Esophagus muscularis mucosa (tissue), 4 donors: ENCODE results near the gene PER3. TPM values are rescaled to one million over a fixed set of nuclear protein-coding genes. Genes with fewer than 3 reads are reported as not detected.

Experiments
- DNase-seq: peaks from one replicate; pipeline ENCODE4 v3.0.0-alpha.2; 2017; ENCODE audit errors: extremely low spot score
- H3K27ac ChIP-seq, 4 donors: fragments of 200-600 bp; sonication (generic); replicated peaks in 1 of 4; 1 replicate in 3 of 4; 2 replicates in 1 of 4; pipeline ENCODE4 v1.5.1; 2016 to 2019; ENCODE audit warnings: mild to moderate bottlenecking in 1 of 4
- H3K27me3 ChIP-seq, 4 donors: fragments of 200-600 bp; sonication (generic); one replicate each; pipeline versions ENCODE4 v1.5.1 to v1.6.0; 2016 to 2019
- H3K36me3 ChIP-seq, 4 donors: fragments of 200-600 bp; sonication (generic); one replicate each; pipeline ENCODE4 v1.5.1; 2016 to 2019
- H3K4me1 ChIP-seq, 4 donors: fragments of 200-600 bp; sonication (generic); one replicate each; pipeline ENCODE4 v1.5.1; 2016 to 2019
- H3K4me3 ChIP-seq, 4 donors: fragments of 200-600 bp; sonication (generic); 1 replicate in 2 of 4; 2 replicates in 2 of 4; pipeline ENCODE4 v1.5.1; 2016 to 2019; ENCODE audit warnings: mild to moderate bottlenecking in 4 of 4, moderate library complexity in 1 of 4
- H3K9me3 ChIP-seq, 4 donors: fragments of 200-600 bp; sonication (generic); 1 replicate in 3 of 4; 2 replicates in 1 of 4; pipeline ENCODE4 v1.5.1; 2016 to 2019
- EP300 ChIP-seq: sonication (generic); formaldehyde crosslinking; IDR thresholded peaks from one replicate; pipeline ENCODE4 v1.6.1; 2017; ENCODE audit warnings: antibody characterized with exemption
- POLR2A ChIP-seq: fragments of 450-650 bp; IDR thresholded peaks from one replicate; pipeline ENCODE4 v1.6.1; 2017; ENCODE audit warnings: antibody characterized with exemption, moderate library complexity, mild to moderate bottlenecking, low read depth
- POLR2AphosphoS5 ChIP-seq, 2 donors: sonication (generic); formaldehyde crosslinking; IDR thresholded peaks; one replicate each; pipeline ENCODE4 v1.6.1; 2017; ENCODE audit warnings: antibody characterized with exemption in 2 of 2
- WGBS: methylation state at CpG from one replicate; pipeline ENCODE4 v1.1.5; 2018; 5-methylcytosine and 5-hydroxymethylcytosine counted together
- intact Hi-C: fragments of 100-400 bp; cut with DNase I; formaldehyde crosslinking; loops from one replicate; pipeline ENCODE4 v1.15.1; 2023
- total RNA-seq, 4 donors: library from RNA; depleted of rRNA; stranded (reverse); fragments of >200 nt; gene quantifications; one replicate each; pipeline versions ENCODE4 v1.1.0 to v1.2.1, GENCODE V29; 2016
- TF ChIP-seq, protein P1 (sequence below), 3 experiments: fragments of 200-600 bp in 2 of 3; fragments of 450-650 bp in 1 of 3; sonication (generic) in 2 of 3; IDR thresholded peaks; one replicate each; pipeline ENCODE4 v1.5.1; 2017 to 2019; ENCODE audit warnings: antibody characterized with exemption in 3 of 3, mild to moderate bottlenecking in 2 of 3, moderate library complexity in 1 of 3

PER3 gene
- total RNA-seq, 4 donors from 2014 or later: 25.8 to 45.8 (median 42.6) TPM

DNA sequence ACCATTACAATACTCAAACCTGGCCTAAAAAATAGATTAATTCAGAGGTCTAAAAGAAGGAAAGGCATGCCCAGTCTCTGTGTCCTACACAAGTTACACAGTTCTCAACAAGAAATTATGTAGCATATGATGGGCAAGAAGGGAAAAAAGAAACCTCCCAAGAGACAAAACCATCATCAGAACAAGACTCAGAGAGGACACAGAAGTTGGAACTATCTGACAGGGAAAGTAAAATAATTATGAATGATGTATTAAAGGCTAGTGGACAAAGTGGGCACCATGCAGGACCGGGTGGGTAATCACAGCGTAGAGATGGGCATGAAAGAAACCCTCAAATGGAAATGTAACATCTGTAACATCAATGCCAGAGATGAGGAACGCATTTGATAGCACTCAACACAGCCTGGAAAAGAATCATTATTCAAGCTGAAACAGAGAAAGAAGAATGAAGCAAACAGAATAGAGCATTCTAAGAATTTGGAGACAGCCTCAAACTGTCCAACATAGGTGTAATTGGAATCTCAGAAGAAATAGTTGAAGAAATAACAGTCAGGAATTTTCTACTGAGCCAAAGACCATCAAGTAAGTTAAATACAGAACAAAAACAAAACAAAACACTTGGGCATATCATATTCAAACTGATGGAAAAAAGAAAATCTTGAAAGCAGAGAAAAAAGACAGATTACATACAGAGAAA is 29.7 kb downstream of the PER3 start:
- WGBS: 100% methylated on average over 3 of the region's 3 CpGs
- Histone ChIP-seq H3K9me3 (peaks cover 0 to 10% (median 4%) of the 10 kb centered on the region in 4 donors), H3K27me3 (no peaks in the 10 kb centered on the region), H3K27ac (no peak overlapping the region), H3K4me3 (no peak overlapping the region), H3K36me3 (peaks cover 55 to 88% (median 68%) of the 10 kb centered on the region in 4 donors), H3K4me1 (no peaks in the 10 kb centered on the region)
- no peak for TF ChIP-seq EP300
- TF ChIP-seq POLR2AphosphoS5 (IDR thresholded peaks at IDR 0.05): no peak
- TF ChIP-seq, protein P1, sequence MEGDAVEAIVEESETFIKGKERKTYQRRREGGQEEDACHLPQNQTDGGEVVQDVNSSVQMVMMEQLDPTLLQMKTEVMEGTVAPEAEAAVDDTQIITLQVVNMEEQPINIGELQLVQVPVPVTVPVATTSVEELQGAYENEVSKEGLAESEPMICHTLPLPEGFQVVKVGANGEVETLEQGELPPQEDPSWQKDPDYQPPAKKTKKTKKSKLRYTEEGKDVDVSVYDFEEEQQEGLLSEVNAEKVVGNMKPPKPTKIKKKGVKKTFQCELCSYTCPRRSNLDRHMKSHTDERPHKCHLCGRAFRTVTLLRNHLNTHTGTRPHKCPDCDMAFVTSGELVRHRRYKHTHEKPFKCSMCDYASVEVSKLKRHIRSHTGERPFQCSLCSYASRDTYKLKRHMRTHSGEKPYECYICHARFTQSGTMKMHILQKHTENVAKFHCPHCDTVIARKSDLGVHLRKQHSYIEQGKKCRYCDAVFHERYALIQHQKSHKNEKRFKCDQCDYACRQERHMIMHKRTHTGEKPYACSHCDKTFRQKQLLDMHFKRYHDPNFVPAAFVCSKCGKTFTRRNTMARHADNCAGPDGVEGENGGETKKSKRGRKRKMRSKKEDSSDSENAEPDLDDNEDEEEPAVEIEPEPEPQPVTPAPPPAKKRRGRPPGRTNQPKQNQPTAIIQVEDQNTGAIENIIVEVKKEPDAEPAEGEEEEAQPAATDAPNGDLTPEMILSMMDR (IDR thresholded peaks at IDR 0.05): no peak
- no peak for TF ChIP-seq POLR2A
- intact Hi-C loops: no loop called here
- DNase-seq: no peak

DNA sequence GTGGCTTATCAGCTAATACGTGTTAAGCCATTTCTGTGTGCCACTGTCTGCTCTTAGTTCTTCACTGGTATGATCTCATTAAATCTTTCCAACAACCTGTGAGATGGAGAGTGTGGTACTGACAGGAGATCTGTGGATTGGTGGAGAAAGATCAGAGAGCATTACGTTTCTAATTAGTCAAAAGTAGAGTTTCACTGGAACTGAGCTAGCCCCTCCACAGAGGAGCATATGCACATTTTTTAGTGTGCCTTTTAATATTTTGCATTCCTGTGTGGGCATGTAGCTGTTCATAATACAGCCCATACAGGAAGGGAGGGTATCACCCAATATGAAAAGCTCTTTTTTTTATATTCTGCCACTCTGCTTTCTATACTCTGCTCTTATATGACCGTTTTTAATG is 37.2 kb downstream of the PER3 start:
- H3K27me3 ChIP-seq: no peaks in the 10 kb centered on the region
- TF ChIP-seq EP300 (no peak), POLR2AphosphoS5 (IDR thresholded peaks at IDR 0.05) (no peak), POLR2A (no peak)
- TF ChIP-seq, protein P1 (IDR thresholded peaks at IDR 0.05): no peak
- intact Hi-C loops: no loop called here
- H3K36me3 ChIP-seq: peaks cover 47 to 95% (median 82%) of the 10 kb centered on the region in 4 donors
- no peaks in the 10 kb centered on the region for H3K9me3 ChIP-seq
- H3K27ac ChIP-seq: no peak overlapping the region
- 96% methylated on average over 3 of the region's 3 CpGs for WGBS
- no peaks in the 10 kb centered on the region for H3K4me1 ChIP-seq
- no peak overlapping the region for H3K4me3 ChIP-seq
- no peak for DNase-seq

DNA sequence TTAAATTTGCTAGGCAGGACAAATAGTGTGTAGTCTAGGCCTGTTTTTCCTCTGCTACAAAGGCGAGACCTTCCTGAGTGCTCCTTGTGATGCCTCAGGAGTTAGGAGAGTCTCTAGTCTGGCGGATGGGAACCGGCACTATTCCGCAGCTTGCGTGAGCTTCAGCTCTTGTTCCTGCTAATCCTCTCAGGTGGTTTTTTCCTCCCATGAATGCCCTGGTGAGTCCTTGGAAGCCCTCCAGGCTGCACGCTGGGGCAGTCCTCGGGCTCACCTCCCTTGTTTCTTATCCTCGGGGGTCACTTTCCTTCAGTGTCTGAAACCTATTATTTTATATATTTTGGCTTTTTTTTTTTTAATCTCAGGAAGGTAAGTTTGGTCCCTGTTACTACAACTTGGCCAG is 40.6 kb downstream of the PER3 start:
- TF ChIP-seq, protein P1 (IDR thresholded peaks at IDR 0.05): no peak
- TF ChIP-seq POLR2A (no peak), EP300 (no peak), POLR2AphosphoS5 (IDR thresholded peaks at IDR 0.05) (no peak)
- Histone ChIP-seq H3K9me3 (no peaks in the 10 kb centered on the region), H3K4me3 (no peak overlapping the region), H3K27me3 (no peaks in the 10 kb centered on the region), H3K4me1 (peaks cover 0 to 22% (median 16%) of the 10 kb centered on the region in 4 donors), H3K27ac (no peak overlapping the region), H3K36me3 (peaks cover 42 to 97% (median 81%) of the 10 kb centered on the region in 4 donors)
- DNase-seq: no peak
- WGBS: 95% methylated on average over 8 of the region's 8 CpGs
- intact Hi-C loops: no loop called here

DNA sequence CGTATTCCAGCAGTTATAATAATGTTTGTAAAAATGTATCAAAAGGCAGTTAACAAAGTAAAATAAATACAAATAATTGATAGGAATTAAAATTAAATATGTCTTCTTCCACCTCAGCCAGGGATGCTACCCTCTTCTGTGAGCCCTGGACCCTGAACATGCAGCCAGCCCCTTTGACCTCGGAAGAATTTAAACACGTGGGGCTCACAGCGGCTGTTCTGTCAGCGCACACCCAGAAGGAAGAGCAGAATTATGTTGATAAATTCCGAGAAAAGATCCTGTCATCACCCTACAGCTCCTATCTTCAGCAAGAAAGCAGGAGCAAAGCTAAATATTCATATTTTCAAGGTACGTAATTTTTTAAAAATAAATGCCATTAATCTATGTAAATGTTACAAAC is 42.3 kb downstream of the PER3 start:
- Histone ChIP-seq H3K27ac (peak overlapping the region in 1 of 4 donors; percentile 53), H3K4me1 (peaks cover 0 to 33% (median 27%) of the 10 kb centered on the region in 4 donors), H3K4me3 (peak overlapping the region in 1 of 4 donors; percentile 50), H3K36me3 (peaks cover 42 to 94% (median 74%) of the 10 kb centered on the region in 4 donors), H3K9me3 (no peaks in the 10 kb centered on the region), H3K27me3 (no peaks in the 10 kb centered on the region)
- intact Hi-C loops: no loop called here
- no peak for DNase-seq
- 84% methylated on average over 7 of the region's 7 CpGs for WGBS
- TF ChIP-seq, protein P1 (IDR thresholded peaks at IDR 0.05): no peak
- TF ChIP-seq POLR2A (no peak), POLR2AphosphoS5 (IDR thresholded peaks at IDR 0.05) (no peak), EP300 (no peak)
